ENCODE measurements around the gene PPRC1.

The PPRC1 gene

GRCh38 chr10:102139281-102140110, 6.7 kb downstream of the PPRC1 start:
- no peak for TF ChIP-seq CTCF (conservative IDR thresholded peaks at IDR 0.05; ENCODE audit: low read depth, low read length)
- no peak for DNase-seq (ENCODE audit: low read depth)
- no peak overlapping the region for H3K4me3 ChIP-seq (ENCODE audit: low read depth, low read length)

GRCh38 chr10:102140218-102140617, 7.4 kb downstream of the PPRC1 start:
- no peak for TF ChIP-seq CTCF (conservative IDR thresholded peaks at IDR 0.05; ENCODE audit: low read depth, low read length)
- DNase-seq (ENCODE audit: low read depth): no peak
- no peak overlapping the region for H3K4me3 ChIP-seq (ENCODE audit: low read depth, low read length)

- DNase-seq (ENCODE audit: low read depth): no peak
- H3K4me3 ChIP-seq (ENCODE audit: low read depth, low read length): no peak overlapping the region
- TF ChIP-seq CTCF (conservative IDR thresholded peaks at IDR 0.05; ENCODE audit: low read depth, low read length): no peak
Observed at GRCh38 chr10:102140913-102141540, 8.2 kb downstream of the PPRC1 start.

- TF ChIP-seq CTCF (conservative IDR thresholded peaks at IDR 0.05; ENCODE audit: low read depth, low read length): no peak
- H3K4me3 ChIP-seq (ENCODE audit: low read depth, low read length): no peak overlapping the region
Observed at GRCh38 chr10:102141583-102142107, 8.8 kb downstream of the PPRC1 start.

GRCh38 chr10:102146971-102147428, 14.2 kb downstream of the PPRC1 start:
- no peak overlapping the region for H3K4me3 ChIP-seq (ENCODE audit: low read depth, low read length)
- no peak for TF ChIP-seq CTCF (conservative IDR thresholded peaks at IDR 0.05; ENCODE audit: low read depth, low read length)
- no peak for DNase-seq (ENCODE audit: low read depth)

More at GRCh38 chr10:102141583-102142107, 8.8 kb downstream of the PPRC1 start:
- DNase-seq (ENCODE audit: low read depth): no peak

- TF ChIP-seq CTCF (conservative IDR thresholded peaks at IDR 0.05; ENCODE audit: low read depth, low read length): no peak
- H3K4me3 ChIP-seq (ENCODE audit: low read depth, low read length): no peak overlapping the region
- no peak for DNase-seq (ENCODE audit: low read depth)
Observed at GRCh38 chr10:102147561-102147960, 14.7 kb downstream of the PPRC1 start.

Data from choroid plexus epithelial cell (primary cell).